GM19238 (cell line): Measurements from ENCODE around the gene COL23A1.
"Not testable (repeated sequence)": the region's sequence is repeated elsewhere in the genome, so short reads cannot be mapped to it uniquely, and the experiment has no call there.

Experiments
- DNase-seq: peaks from one replicate; pipeline ENCODE4 v3.0.0; 2011; ENCODE audit warnings: low spot score; ENCODE audit not compliant: insufficient read length

The COL23A1 gene

DNA sequence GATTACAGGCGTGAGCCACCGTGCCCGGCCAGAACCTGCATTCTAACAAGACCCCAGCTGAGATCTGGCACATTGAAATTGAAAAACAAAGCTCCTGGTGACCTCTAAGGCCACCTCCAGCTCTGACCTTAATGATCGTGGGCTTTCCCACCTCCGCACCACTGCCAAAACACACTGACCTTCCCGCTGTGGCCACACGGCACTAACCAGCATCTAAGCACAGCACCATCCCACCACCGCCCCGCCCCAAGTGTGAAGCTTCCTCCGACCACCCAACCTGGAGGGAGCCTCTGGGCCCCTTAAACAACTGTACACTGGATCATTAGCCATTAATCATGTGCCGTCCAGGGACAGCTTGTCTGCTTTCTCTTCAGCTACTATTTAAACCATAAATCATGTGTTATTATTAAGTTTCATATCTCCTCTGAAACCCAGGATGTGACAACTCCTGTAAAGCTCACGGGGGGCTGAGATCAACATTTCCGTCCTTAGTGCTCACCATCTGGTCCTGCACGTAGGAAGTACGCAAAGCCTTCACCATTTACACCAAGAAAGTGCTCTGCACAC, 80.6 kb downstream of the COL23A1 start:
- DNase-seq = no peak

DNA sequence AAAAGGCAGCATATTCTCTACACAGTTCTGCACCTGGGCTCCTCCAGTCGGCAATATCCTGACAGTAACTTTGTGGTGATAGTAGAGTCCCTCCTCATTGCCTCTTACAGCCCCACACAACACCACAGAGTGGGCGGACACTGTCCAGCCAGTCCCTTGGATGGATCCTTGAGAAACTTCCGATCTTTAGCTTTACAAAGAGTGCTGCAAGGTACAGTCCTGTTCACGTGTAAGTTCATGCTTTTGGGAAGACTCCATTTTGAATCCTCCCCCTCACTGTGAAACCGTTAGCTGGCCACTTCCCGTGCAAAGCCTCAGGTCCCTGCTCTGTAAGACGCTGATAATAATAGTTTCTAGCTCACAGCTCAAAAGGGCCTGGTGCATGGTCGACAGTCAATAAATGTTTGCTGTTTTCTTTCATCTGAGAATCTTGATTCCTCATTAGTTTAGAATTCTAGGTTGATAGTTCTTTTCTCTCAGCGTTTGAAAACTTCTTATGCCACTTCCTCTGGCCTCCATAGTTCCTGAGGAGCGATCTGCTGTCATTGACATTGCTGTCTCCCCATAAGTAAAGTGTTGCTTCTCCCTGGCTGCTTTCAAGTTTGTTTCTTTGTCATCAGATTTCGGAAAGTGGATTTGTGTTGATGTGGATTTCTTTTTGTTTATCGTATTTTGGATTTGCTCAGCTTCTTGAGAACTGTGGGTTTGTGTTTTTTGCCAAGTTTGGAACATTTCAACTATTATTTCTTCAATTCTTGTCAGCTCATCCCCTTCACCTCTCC, 82.9 kb downstream of the COL23A1 start:
- DNase-seq = no peak

DNA sequence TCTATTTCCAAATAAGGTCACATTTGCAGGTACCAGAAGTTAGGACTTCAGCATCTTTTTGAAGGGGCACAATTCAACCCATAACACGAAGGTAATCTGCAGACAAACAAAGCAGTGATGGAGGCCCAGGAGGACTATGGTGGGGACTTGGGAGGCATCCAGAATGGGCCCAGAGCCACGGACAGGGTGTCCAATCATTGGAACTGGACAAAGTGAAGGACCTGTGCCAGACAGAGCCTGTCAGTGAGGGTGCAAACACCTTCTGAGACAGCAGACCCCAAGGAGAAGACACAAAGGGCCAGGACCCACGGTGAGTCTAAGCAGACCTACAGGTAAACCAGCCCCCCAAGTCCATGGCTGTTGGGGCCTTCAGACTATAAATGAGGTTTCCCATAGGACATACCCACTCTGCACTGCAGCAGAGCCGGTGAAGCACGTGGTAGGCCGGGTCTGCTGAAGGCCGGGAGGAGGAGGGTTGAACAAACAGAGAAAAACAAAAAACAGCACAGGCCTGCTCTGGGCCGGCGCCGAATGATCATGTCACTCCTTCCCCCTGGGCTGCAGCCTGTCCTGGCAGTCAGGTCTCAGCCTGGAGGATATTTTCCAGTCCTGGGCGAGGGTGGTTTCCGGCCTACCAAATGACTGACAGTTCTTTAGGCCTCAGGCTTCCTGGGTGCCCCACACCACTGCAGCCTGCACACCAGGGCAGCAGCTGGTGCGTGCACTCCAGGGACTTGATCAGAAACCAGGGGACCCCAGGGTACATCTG, 84.4 kb downstream of the COL23A1 start:
- DNase-seq = no peak

DNA sequence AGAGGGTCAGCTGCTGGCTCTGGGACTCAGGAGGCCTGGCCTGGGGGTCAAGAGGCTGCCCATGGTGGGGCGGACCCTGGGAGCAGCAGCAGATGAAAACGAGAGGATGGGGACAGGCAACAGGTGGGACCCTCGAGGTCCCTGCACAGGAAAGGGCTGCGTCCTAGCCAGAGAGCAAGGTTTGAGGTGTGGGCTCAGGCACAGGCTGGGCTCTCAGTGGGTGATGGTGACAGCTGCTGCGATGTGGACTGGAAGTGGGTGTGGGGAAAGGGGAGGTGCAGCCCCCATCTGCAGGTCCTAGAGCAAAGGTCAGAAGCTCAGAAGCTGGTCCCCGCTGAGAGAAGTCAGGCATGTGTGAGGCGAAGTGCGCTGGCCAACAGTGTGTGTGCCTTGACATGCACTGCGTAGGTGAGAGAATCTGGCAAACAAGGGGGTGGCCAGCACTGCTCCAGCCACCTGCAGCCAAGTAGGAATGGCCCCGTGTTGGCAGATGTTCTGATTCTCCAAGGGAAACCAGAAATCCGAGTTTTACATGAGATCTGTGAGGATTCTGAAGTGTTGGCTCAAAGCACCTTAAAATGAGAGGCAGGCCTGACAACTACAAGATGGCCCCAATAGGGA, 85.7 kb downstream of the COL23A1 start:
- DNase-seq = no peak

DNA sequence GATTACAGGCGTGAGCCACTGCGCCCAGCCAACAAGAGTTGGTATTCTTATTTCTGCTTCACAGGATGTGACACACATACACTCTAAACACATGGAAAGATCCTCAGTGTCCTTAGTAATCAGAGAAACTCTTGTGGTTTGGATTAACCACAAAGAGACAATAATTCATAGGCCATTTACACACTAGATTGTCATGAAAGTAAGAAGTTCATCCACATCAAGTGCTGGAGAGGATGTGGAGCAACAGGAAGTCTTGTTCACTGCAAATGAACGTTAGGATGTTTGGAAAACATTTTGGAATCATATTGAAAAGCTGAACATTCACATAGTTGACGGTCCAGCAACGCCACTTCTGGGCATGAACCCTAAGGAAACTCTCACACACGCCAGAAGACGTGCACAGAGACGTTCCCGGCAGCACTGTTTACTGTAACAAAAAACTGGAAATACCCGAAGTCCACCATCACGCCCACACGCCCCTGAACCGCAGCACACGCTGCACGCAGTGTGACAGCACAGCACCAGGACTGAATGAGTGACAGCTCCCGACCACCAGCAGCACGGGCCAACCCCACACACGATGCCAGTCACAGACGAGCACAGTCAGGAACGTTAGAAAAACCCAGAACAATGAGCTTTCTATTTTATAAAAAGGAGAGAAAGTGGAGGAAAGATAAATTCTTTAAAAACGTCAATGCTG, 87.6 kb downstream of the COL23A1 start:
- no peak for DNase-seq

DNA sequence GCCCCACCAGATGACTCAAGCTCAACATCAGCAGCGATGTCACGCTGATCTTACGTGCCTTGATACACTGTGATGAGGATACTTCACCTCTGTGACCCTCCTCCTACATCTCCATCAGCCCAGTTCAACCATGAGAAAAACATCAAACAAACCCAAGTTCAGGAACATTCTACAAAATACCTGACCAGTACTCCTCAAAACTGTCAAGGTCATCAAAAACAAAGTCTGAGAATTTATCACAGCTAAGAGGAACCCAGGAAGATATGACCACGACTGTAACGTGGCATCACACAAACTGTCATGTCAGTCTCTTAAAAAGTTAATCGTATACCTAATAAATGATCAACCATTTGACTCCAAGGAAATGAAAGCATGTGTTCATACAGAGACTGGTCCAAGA, 90.8 kb downstream of the COL23A1 start:
- no peak for DNase-seq

DNA sequence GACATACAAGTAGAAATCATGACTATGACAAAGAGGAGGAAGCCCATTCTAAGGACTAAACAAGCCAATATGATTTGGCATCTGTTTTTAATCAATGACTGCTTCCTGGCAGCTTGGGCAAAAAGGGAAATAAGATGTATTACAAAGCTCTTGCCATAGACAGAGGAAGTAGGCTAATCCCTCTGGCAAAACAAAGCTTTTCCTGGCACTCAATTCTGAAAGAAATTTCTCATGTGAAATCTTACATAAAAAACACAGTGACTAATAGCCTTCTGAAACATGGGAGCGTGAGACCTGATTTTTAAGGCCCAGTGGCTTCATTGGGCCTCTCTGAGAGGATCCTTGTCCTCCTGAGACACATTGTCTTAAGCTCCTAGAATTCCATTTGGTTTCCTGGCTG, 93.6 kb downstream of the COL23A1 start:
- DNase-seq = no peak

DNA sequence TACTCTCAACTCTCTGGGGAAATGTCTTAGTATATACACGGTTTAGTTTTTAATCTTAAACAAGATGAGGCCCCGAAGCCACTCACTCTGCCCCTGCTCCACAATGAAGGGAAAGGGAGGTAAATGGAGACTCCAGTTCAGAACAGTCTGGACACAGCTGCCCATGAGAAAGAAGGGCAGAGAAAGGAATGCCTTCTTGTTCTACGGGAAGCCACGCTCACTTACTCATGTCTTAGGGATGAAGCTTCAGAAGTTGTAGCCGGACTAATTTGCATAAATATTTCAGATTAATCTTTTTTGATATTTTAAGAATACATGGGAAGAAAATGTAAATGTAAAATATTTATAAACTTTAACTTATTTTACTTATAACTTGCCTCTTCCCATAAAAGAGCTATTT, 94.0 kb downstream of the COL23A1 start:
- no peak for DNase-seq

DNA sequence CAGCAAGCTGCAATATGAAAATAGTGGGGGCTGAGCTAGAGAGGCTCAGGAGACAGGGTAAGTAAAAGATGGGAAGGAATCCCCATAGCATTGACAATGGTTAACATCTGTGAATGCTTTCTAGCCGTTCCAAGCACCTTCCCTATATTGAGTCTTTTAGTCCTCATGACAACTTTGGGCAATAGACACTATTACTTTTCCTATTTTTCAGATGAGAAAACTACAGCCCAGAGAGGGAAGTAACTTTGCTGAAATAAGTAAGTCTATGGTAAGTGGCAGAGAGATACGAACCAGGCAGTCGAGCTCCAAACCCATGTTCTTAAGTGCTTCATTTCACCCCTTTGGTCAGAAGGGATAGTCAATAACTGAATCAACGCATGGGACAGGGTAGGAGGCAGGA, 94.5 kb downstream of the COL23A1 start:
- no peak for DNase-seq

DNA sequence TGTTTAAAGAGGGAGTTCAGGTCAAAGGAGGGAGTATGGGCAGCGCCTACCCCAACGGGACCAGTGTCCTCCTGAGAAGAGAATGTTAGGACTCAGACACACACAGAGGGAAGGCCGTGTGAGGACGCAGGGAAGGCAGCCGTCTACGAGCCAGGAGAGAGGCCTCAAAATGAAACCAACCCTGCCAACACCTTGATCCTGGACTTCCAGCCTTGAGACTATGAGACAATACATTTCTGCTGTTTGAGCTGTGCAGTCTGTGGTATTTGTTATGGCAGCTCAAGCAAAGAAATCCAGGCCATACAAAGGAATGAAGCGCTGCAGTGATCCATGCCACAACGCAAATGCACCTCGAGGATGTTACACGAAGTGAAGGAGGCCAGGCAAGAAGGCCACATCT, 97.9 kb downstream of the COL23A1 start:
- DNase-seq = no peak

DNA sequence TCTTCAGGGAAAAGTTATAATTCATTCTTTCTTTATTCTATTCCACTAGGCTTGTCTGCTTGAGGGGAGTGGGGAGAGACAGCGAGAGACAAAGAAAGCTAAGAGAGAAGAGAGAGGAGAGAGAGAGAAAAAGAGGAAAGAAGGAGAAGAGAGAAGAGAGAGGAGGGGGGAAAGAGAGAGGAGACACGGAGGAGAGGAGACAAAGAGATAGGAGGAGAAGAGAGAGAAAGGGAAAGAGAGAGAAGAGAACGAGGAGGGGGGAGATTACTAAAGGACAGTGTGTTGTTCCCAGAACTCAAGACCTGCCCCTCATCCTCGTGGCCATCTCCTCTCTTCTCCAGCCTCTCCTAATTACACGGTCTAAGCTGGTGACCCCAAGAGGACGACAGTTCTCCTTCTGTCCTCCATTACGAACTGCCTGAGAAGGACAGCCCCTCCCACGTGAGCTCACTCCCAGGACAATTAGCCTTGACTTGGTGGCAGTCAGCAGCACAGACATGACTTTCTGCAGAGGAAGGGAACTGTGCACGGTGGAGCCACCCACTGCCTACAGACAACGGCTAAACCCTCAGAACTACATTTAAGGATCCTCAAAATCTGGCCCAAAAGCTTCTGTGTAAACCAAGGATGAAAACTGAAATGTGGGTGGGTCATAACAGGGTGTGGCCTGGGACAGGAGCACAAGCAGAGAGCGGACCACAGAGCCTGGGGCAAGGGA, 99.1 kb downstream of the COL23A1 start:
- no peak for DNase-seq

DNA sequence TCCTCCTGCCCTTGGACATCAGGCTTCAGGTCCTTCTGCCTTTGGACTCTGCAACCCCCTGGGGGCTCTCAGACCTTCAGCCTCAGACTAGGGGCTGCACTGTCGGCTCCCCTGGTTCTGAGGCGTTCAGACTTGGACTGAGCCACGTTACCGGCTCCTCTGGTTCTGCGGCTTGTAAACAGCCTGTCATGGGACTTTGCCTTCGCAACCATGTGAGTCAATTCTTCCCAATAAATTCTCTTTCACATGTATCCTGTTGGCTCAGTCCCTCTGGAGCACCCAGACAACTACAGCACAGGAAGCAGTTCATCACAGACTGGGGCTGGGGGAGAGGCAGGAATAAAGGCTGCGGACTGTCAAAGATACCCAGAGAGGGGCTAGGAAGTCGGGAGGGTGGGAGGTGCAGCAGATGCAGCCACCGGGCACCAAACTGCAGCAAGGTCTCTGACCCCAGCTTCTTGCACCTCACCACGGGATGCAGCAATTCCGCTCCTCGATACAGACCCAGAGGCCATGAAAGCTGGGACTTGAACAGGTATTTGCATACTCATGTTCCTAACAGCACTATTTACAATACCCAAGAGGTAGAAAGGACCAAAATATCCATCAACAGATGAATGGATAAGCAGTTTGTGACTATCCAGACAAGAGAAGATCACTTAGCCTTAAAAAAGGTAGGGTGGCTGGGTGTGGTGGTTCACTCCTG, 100.8 kb downstream of the COL23A1 start:
- DNase-seq = no peak

DNA sequence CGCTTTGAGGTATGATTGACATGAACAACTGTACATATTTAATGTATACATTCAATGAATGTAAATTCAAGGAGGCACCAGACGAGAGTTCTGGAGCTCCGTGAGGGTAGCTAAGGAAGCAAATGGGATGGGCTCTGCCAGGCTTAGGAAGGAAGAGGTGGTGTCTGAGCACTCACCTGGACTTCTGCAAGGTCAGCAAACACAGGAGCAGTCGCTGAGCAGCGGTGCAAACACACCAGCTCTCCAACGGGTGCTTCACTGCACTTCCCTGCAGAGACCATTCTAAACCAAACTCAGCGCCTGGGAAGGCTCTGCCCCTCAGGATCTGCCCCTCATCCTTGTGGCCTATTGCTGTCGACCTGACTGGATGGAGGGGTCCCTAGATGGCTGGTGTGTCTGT, 101.5 kb downstream of the COL23A1 start:
- no peak for DNase-seq

DNA sequence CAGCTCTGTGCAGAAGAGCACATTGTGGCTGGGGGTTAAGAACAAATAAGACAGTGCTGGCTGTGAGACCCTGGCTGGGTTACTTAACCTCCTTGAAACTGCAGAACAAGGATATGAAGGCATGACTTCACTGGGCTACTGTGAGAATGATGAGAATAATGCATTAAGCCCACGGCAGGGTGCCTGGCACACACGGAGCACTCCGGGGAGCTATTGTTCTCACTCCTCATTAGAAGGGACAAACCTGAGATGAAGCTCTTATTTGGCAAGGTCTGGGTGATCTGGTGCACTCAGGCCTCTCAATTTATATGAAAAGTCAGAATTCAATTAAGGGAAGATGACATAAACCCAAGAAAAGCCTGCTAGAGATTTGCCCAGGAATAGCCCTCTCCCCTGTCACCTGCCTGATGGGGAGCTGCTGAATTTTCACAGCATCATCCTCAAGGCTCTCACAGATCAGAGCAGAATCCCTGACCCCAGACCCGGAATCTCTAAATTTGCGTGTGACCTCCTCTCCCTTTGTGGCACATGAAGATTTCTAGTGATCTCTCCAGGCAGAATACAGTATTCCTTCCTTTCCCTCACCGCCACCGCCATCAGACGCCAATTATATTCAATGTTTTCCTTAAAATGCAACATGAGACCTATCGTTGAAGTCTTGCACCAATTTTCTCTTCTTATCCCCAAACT, 102.1 kb downstream of the COL23A1 start:
- DNase-seq = no peak

DNA sequence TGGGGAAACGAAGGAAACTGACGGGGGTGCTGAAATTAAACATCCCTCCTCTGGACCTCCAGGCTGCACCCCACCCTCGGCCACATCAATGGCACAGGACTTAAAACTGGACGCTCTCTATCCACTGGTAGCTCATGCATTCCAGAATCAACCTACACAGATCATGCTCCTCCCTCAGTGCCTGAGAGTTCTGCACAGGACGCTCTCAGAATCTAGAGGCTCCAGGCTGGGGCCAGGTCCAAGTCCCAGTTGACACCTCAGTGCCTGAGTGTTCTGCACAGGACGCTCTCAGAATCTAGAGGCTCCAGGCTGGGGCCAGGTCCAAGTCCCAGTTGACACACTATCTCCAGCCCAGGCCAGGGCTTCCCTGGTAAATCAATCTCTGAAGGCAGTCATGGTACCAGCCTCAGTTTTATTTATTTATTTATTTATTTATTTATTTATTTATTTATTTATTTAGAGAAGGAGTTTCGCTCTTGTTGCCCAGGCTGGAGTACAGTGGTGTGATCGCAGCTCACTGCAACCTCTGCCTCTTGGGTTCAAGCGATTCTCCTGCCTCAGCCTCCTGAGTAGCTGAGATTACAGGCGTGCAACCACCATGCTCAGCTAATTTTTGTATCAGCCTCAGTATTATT, 103.2 kb downstream of the COL23A1 start:
- not testable (repeated sequence) for DNase-seq

DNA sequence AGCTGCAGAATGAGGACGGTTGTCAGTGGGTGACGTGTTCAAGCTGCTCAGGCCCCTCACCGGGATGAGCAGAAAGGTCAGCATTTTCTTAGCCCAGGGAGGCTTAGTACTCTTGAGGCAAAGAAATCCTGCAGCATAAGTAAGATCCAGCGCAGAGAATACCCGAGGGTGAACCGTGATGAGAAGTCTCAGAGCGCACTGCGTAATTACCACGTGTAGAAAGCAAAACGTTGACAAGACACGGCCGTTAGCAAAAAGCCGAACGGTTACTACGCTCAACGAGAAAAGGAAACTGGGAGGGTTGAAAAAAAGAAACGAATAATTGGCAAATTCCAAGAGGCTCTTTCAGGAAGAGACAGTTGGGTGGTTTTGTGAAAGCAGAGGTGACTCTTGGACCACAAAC, 104.0 kb downstream of the COL23A1 start:
- DNase-seq = no peak

DNA sequence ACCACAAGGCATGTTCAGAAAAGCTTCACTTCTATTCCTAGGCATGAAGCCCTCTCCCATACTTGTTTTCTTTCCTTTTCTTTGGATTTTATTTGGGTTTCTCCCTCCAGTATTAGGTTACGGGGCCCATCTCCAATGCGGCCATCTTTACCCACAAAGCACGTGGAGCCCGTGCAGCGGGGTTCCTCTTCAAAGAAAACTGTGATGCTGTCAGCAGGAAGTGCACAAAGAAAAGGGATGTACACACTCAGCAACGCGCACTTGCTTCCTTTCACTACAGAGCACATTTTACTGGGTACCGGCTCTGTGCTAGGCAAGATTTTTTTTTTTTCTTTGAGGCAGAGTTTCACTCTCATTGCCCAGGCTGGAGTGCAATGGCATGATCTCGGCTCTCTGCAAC, 106.6 kb downstream of the COL23A1 start:
- DNase-seq = no peak

DNA sequence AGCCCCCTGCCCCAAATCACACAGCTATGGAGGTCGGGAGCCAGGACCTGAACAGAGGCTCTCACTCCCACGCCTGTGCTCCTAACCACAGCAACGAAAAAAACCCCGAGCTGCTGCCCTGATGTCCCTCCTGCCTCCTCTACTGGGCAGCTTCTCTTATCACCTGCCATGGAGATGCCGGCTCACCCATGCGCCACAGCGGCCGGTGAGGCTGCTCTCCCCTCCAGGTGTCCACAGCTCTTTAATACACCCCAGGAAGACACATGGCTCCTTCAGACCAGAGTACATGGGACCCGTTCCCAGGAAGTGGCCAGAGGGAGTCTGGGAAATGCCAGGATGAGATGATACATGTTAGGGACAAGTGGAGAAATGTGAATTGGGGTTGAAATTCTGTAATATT, 110.9 kb downstream of the COL23A1 start:
- DNase-seq = no peak

DNA sequence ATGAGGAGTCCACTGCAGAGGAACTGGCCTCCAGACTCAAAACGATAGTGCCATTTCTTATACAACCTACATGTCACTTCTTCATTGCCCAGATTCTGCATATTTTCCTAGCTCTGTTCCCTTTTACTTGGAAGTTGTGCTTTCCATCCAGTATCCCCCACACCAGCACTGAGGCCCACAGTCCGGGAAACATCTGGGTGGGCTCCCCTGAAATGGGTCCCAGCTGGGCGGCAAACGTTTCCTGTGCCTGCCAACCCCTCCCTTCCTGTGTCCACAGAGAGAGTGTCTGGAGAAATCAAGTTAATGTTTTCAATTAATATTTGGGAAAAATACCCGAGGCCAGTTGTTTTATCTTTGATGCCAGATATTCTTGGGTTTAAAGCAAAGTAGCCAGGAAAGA, 111.8 kb downstream of the COL23A1 start:
- no peak for DNase-seq
